ENCODE data around the gene SPOCK2.

SPOCK2 gene

DNA sequence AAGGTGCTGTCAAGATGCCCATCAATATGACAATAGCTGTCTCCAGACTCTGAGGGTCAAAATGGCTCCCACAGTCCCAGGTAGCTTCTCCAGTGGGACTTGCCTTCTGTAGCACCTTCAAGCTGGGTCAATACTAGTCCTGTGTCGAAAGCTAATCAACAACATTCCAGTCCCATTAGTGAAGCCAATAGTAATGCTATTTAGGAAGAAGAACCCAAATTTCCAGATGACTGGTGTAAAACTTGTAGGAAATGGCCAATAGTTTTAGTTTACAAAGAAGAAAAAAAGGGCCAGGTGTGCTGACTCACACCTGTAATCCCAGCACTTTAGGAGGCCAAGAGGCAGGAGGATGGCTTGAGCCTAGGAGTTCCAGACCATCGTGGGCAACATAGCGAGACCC lies 2.0 kb upstream of the SPOCK2 start:
- in situ Hi-C loops (cut with MboI; ENCODE audit: low sequenced_read_pairs) = no loop called here

DNA sequence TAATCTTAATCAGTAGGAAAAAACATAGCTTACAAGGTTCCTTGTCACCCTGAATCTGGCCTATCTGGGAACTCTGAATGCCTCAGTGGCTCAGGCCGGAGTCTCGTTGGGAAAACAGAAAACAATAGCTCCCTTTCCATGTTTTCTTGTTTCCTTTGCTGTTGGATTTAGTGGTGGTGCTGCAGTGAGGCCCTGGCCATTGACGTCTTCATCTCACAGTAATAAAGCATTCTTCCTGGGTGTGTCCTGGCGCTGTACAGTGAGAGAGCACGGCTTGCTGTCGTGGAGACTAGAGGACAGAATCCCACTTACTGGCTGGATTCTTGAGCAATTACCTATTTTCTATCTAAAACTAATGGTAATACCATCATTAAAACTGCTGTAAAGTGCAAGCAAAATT lies 1.3 kb upstream of the SPOCK2 start:
- in situ Hi-C loops (cut with MboI; ENCODE audit: low sequenced_read_pairs) = no loop called here

DNA sequence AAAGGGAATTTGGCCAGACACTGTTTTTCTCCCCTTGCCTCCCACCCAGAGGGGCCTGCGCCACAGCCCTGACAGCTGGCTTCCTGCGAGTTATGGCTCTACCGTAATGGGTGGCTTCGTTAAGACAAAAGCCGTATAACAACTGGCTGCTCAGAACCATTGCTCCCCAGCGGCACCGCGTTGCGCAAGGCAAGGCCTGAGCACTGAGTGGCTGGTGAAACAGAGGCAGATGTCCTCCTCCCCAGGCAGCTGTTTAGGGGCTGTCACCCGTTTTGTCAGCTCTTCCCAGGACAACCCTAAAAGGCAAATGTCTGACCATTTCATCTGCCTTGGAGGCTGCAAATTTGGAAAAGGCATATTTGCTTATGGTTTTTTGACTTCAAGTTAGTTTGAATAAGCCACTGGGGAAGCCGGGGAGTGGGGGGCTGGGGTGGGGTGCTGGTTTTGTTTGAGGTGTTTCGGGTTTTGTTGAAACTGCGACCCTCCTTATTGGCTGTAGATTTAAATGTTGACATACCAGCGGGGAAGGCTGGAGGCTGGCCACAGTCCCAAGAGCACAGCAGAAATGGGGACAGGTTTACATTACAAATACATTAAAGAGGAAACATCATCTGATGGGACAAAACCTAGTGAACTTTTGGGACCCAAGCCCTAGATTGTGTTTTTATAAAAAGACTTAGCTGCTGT lies 681 bp upstream of the SPOCK2 start:
- in situ Hi-C loops (cut with MboI; ENCODE audit: low sequenced_read_pairs) = no loop called here

DNA sequence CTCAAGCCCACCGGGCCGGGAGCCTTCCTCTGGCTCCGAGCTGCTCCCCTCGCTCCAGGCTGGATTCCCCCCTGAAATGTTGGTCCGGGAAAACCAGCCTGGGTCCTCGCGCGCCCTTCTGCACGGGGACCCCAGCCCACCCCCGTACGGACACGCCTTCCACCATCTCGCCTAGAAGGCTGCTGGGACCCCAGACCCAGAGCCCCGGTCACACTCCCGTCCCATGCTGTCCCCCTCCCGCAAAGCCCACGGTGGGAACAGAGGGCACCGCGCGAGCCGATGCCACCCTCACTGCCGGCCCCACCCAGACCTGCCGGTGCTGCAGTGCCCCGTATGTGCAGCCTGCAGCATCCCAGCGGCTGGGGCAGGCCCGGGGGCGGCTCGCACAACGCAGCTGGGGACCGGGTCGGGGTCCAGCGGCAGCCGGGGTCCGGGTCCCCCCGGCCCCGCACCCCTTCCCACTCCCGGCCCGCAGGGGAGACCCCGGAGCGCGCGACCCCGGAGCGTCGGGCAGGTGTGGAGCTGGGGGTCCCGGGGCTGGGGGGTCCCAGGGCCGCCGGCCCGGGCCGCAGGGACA lies 871 bp downstream of the SPOCK2 start:
- in situ Hi-C loops (cut with MboI; ENCODE audit: low sequenced_read_pairs) = no loop called here

DNA sequence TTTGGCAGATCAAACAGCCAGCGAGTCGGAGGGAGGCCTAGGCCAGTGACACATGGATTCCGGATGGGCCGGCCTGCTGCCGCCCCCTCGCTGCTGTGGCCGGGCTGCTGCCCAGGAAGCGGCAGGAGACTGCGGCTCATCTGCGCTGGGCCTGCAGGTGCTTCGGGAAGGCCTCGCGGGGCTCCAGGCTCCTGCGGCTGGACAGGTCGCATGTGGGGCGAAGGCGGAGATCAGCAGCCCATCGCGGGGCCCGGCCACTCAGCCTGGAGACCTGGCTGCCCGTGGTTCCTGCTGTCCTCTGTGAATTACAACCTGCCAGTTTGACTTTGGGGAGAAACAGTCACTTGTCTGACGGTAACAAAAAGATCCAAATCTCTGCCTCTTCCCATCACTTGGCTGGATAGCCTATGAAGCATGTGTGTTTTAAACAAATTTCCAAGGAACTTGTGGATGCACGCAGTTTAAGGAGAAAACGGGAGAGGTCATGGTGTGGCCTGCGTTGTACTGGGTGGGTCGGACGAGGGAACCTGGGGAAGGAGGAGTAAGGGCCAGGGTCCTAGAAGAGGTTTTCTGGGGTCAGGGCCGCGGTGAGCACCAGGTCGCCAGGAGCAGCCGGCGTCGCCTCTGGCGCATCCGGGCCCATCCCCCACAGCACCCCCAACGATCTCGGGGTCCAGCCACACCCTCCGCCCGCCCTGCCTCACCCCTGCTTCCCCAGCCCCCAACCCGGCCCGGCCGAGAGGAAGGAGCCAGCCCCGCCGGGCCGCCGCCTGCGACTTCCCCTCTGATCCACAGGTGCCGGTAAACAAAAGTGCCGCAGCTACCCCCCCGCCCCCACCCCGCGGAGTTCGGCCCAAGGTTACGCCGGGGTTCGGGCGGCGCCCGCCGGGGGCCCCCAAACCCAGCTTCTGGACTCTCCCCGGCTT lies 1.6 kb downstream of the SPOCK2 start:
- in situ Hi-C loops (cut with MboI; ENCODE audit: low sequenced_read_pairs) = no loop called here

DNA sequence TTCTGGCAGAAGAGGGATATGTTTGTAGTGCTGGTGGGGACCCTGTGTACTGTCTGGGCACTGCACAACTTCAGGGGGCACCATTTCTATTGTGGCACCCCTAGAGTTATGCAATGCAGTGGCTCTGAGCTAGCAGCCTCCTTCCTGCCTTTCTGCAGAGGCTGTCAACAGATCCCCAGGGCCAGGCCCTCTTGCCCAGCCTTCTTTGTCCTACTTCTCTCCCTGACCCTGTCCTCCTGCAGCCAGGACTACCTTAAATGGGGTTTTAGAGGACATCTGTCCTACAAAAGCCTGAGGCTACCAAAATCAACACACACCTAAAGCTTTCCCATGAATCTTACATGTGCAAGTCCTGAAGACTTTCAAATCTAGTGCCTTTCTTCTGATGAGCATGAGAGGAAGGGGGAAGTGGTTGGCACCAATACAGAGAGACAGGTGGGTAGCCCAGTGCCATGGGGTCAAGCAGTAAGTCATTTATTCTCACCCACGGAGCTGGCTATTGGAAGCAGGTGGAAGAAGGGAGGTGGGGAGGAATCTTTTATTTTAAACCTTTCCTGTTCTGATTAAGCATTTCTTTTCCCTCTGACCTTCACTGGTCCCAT lies 2.4 kb downstream of the SPOCK2 start:
- in situ Hi-C loops (cut with MboI; ENCODE audit: low sequenced_read_pairs) = no loop called here

DNA sequence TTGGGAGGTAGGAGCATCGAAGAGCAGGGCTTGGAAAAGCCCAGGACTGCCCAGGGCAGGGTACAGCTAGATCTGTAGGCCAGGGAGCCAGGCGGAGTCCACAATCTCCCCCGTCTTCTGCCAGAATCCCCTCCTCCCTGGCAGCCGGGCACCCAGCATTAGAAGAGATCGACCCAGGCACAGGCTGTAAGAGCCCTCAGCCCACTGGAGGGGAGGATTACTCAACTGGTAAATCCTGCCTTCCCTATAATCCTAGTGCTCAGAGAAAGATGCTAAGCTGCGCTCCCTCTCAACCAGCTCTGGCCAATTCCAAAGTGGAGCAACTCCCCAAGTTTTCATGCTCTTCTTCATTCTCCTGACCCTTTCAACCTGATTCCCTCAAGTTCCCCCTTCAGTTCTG lies 3.2 kb downstream of the SPOCK2 start:
- in situ Hi-C loops (cut with MboI; ENCODE audit: low sequenced_read_pairs) = no loop called here

DNA sequence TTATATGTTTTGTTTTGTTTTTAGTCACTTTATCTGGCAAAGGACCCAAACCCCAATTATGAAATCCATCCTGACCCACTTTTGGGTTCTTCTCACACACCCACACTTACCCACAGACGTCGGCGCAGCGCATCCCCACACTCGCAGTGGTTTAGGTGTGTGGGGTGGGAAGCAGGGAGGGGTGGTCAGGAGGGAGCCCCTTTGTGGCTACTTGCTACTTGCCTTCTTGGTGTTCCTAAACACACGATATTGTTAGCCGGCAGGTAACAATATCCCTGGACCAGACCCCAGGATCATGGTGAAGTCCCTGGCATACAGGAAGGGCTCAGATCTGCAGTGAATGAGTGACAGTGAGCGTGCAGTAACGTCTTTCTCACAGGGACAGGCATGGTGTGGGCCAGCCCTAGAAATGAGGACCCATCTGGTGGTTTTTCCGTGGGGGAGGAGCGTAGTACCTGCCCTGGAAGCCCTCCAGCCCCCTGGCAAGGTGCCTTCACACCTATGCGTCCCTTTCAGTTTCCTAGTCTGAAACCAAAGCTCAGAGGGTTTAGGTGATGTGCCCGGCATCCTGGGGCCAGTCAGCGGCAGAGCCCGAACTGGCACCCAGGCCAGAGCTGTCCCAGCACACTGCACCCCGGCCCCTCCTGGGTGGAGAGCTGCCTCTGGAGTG lies 4.4 kb downstream of the SPOCK2 start:
- in situ Hi-C loops (cut with MboI; ENCODE audit: low sequenced_read_pairs) = no loop called here

DNA sequence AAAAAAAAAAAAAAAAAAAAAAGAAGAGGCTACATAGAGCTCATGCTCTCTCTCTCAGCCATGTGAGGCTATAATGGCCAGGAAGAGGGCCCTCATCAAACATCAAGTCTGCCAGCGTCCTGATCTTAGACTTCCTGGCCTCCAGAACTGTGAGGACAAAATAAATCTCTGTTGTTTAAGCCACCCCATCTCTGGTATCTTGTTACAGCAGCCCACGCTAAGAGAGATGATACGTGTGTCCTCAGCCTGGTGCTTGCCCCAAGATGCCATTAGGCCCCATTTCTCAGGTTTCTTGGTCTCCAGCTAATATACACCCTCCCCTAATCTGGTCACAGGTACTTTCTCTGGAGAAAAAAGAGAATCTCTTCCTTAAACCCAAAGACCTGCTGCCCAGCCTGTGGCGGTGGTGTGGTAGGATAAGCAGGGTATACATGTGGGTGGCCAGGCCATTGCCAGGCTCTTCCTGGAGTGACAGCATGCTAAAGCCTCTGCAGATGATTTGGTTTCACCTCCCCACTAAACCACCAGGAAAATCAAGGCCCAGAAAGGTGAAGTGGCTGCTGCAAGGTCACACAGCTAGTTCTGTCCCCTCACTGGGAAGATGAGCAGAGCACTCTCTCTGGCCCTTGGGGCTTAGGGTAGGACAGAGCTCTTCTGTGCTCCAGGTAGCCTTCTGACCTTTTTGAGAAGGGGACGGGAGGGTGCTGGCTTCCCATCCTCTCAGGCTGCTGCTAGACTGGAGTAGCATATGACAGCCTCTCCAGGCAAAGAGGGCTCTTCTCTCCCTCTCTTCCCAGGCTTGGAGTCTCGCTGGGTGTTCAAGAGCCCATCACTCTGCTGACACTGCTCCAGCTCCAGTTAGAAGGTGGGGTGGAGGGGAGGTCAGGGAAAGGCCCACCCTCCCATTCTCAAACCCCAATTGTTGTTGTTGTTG lies 5.2 kb downstream of the SPOCK2 start:
- in situ Hi-C loops (cut with MboI; ENCODE audit: low sequenced_read_pairs) = no loop called here

DNA sequence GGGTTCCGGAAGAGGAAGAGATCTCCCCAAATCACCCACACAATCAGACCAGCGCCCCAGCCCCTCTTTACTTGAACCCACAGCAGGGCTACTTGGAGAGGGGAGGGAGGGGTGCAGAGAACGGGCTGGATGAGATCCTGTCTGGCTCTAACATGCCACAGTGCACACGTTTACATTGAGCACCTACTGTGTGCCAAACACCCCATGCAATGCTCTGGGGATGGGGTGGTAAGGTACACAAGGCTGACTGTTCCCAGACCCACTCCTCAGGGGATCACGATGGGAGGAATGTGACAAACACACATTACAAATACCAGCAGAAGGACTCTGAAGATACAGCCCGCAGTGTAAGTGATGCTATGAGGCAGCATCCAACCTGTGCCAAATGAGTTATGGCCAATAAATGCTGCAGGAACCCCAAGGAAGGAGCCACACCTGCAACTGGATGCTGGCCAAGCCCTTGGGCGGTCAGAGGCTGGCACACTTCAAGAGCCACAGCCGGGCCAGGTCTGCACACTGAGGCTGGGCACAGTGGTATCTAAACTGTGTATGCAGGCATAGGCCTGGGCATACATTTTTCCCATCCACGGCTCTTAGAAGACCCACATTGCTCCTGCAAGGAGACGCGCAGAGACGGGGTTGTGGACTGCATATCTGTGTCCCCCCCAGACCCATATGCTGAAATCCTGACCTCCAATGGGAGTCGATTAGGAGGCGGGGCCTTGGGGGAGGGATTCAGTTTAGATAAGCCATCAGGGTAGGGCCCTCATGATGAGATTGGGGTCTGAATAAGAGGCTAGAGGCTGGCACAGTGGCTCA lies 6.4 kb downstream of the SPOCK2 start:
- in situ Hi-C loops (cut with MboI; ENCODE audit: low sequenced_read_pairs) = no loop called here

DNA sequence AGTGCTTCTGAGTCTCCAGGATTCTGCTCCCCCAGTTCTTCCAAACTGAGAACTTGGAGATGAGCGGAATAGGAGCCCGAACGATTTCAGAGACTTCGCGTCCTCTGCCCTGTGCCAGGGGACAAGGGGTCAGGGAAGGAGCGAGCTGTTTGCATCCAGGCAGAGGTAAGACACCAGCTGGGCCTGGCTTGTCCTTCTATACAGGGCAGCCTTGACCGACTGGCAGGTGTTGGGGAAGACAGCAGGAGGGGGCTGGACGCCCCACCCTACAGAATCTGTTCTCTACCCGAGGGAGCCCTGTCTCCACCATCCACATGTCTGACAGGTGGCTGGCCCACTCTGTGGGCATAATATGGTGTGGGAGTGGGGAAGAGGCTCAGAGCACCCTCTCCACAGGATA lies 7.1 kb downstream of the SPOCK2 start:
- in situ Hi-C loops (cut with MboI; ENCODE audit: low sequenced_read_pairs) = no loop called here

DNA sequence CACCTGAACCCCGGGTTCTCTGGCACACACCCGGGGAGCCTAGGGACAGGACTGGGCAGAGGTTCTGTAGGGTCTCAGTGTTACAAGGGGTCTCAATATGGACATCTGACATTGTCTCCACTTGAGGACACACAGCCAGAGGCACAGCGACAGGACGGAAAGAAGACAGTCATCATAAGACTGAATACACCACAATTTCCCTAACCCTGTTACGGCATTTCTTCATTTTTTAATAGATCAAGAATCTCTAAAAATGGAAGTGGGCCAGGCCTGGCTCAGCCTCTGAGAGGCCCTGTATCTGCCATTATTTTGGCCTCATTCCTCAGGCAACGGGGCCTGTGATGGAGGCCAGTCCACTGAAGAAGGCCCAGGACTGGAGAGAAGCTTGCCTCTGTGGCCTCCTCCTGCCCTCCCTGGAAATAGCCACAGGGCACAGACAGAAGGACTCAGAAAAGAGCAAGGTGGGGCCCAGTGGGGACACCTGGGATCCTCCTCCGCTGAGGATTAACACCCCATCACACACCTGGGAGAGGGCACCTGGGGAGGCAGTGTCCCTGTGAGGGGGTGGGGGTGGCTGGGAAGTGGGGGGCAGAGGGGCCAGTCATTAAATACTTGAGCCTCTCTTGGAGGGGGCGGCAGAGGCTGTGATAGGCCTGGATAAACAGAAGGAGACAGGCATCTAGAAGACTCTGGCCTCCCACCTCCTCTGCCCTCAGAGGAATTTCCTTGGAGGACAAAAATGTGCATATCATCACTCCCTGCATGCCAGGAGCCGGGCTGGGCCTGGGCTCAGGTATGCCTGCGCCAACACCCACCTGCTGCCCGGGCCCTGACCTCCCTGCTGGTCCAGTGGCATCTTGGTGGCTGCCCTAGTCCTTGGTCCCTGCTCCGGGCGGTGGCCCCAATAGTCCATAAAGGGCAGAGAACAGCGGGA lies 8.0 kb downstream of the SPOCK2 start:
- in situ Hi-C loops (cut with MboI; ENCODE audit: low sequenced_read_pairs) = no loop called here

DNA sequence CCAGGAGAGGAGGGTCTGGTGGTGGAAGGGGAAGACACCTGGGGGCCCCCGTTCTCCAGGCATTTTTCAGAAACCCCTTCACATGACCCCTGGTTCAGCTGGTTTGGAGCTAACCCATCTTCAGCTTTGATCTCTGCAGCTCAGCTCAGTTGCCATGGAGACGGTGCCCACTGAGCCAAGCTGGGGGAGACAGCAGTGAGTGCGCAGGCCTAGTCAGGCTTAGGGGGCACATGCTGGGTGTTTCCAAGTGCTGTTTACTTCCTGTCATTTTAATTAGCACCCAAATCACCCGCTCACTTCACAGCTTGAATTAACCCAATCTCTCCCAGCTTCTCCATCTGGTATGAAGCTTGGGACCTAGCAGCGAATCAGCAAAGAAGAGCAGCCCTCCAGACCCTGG lies 9.0 kb downstream of the SPOCK2 start:
- in situ Hi-C loops (cut with MboI; ENCODE audit: low sequenced_read_pairs) = no loop called here

DNA sequence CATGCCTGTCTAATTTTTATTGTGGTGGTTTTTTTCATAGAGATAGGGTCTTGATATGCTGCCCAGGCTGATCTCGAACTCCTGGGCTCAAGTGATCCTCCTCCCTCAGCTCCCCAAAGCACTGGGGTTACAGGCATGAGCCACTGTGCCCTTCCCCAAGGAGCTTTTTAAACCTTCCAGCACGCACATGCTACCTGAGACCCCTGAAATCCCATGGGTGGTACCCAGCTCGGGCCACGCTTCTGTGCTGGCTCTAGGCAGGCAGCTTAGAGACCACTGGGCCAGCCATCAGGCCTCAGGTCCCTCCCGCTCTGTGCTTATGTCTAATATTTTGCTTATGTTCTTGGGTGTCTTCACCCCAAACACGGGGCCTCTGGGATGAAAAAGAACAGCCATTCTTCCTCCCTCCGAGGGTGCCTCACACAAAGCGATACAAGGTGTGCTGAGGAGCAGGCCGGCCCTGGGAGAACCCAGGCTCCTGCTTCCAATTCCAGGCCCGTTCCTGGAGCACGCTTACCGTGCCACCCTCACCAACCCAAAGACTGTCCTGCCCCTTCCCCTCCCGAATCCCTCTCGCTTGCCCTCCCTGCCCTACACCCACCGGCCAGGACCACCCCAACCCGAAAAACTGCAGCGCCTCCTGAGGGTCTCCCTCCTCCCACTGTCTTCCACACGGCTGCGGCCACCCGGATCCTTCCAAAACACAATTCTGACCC lies 10.9 kb downstream of the SPOCK2 start:
- in situ Hi-C loops (cut with MboI; ENCODE audit: low sequenced_read_pairs) = no loop called here

DNA sequence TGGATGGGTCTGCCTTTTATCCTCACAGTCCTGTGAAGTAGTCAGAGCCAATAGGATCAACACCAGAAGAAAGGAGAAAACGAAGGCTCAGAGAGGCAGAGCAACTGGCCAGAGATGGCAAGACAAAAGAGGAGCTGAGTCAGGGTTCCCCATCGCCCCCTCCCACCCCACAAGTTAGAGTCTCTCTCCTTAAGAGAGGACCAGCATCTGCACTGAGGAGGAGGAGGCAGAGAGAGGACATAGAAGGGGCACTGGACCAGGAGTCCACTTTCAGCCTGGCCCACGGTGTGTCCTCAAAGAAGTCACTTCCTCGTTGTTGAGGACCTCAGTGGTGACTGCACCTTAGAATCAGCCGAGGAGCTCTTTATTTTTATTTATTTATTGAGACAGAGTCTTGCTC lies 11.6 kb downstream of the SPOCK2 start:
- in situ Hi-C loops (cut with MboI; ENCODE audit: low sequenced_read_pairs) = no loop called here

DNA sequence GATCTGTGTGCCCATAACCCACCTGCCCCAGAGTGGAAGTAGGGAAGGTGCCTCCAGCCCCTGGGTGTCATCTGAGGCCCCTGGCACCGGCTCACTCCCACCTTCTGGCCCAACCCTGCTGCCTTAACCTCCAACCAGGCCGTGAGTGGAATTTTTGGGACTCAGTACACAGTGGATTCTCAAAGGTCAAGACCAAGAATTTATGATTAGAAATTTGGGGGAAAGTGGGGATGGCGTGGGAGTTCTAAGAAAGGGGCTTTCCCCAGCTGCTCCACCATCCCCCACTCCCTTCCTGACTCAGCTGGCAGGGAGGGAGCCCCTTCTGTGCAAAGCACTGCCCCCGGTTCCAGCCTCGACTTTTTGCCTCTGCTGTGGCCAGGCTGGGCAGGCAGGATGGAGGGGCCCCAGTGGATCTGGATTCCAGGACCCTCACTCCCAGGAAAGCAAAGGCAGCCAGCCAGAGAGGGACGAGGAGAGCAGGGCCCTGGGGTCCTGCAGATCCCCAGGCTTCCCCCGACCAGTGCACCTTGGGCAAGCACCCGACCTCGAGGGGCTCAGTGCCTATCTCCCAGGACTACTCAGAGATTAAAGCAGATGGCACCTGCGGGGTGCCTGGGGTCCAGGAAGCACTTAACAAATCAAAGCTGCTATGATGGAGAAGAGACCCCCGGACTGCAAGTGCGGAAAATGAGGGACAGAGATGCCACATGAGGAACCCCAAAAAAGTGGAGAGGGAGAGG lies 12.8 kb downstream of the SPOCK2 start:
- in situ Hi-C loops (cut with MboI; ENCODE audit: low sequenced_read_pairs) = no loop called here
